ENCODE results near the gene BRD4.

BRD4 gene

GRCh38 chr19:15332311-15332996, at the start of gene BRD4:
BRD4 (minus strand) TSS chr19:15332539; CDS start chr19:15273099, 59,440 bp downstream.
- H3K4me1 ChIP-seq (ENCODE audit: control insufficient read depth in 5 of 5, insufficient read depth in 5 of 5, low read length in 5 of 5) = peaks cover 7 to 45% (median 41%) of the 10 kb centered on the region in 5 donors
- H3K9me3 ChIP-seq (ENCODE audit: control insufficient read depth in 5 of 5, low read length in 5 of 5) = no peaks in the 10 kb centered on the region
- H3K9ac ChIP-seq (ENCODE audit: low read length in 5 of 5) = peak within 1 kb of the TSS in 4 of 5 donors; percentile 77 to 98 (median 94)
- peak within 1 kb of the TSS; percentile 94 for H3K27ac ChIP-seq (ENCODE audit: low read depth, low read length)
- H3K27me3 ChIP-seq (ENCODE audit: control insufficient read depth in 5 of 5, insufficient read depth in 4 of 5, low read length in 5 of 5) = no peaks in the 10 kb centered on the region
- H3K4me3 ChIP-seq (ENCODE audit: low read depth in 1 of 5, low read length in 5 of 5) = peak within 1 kb of the TSS; percentile 86 to 94 (median 90)
- H3K36me3 ChIP-seq (ENCODE audit: control insufficient read depth in 5 of 5, insufficient read depth in 5 of 5, low read length in 5 of 5) = no peaks in the 10 kb centered on the region

GRCh38 chr19:15381864-15382263, 49.5 kb upstream of the BRD4 start:
- Histone ChIP-seq H3K4me3 (ENCODE audit: low read depth in 1 of 5, low read length in 5 of 5) (no peak overlapping the region), H3K9me3 (ENCODE audit: control insufficient read depth in 5 of 5, low read length in 5 of 5) (no peaks in the 10 kb centered on the region), H3K27me3 (ENCODE audit: control insufficient read depth in 5 of 5, insufficient read depth in 4 of 5, low read length in 5 of 5) (no peaks in the 10 kb centered on the region), H3K9ac (ENCODE audit: low read length in 5 of 5) (no peak overlapping the region), H3K36me3 (ENCODE audit: control insufficient read depth in 5 of 5, insufficient read depth in 5 of 5, low read length in 5 of 5) (peaks cover 0 to 6% (median 4%) of the 10 kb centered on the region in 5 donors), H3K27ac (ENCODE audit: low read depth, low read length) (no peak overlapping the region), H3K4me1 (ENCODE audit: control insufficient read depth in 5 of 5, insufficient read depth in 5 of 5, low read length in 5 of 5) (peaks cover 6 to 28% (median 25%) of the 10 kb centered on the region in 5 donors)

- no peak overlapping the region for H3K27ac ChIP-seq (ENCODE audit: low read depth, low read length)
- H3K27me3 ChIP-seq (ENCODE audit: control insufficient read depth in 5 of 5, insufficient read depth in 4 of 5, low read length in 5 of 5) = no peaks in the 10 kb centered on the region
- peaks cover 6 to 32% (median 29%) of the 10 kb centered on the region in 5 donors for H3K4me1 ChIP-seq (ENCODE audit: control insufficient read depth in 5 of 5, insufficient read depth in 5 of 5, low read length in 5 of 5)
- H3K9me3 ChIP-seq (ENCODE audit: control insufficient read depth in 5 of 5, low read length in 5 of 5) = no peaks in the 10 kb centered on the region
- H3K9ac ChIP-seq (ENCODE audit: low read length in 5 of 5) = no peak overlapping the region
- H3K4me3 ChIP-seq (ENCODE audit: low read depth in 1 of 5, low read length in 5 of 5) = no peak overlapping the region
- peaks cover 0 to 5% (median 3%) of the 10 kb centered on the region in 5 donors for H3K36me3 ChIP-seq (ENCODE audit: control insufficient read depth in 5 of 5, insufficient read depth in 5 of 5, low read length in 5 of 5)
Measured at GRCh38 chr19:15381429-15381828, 49.1 kb upstream of the BRD4 start.

GRCh38 chr19:15379999-15380647, 47.8 kb upstream of the BRD4 start:
- H3K27me3 ChIP-seq (ENCODE audit: control insufficient read depth in 5 of 5, insufficient read depth in 4 of 5, low read length in 5 of 5) = no peaks in the 10 kb centered on the region
- peaks cover 0 to 5% (median 0%) of the 10 kb centered on the region in 5 donors for H3K36me3 ChIP-seq (ENCODE audit: control insufficient read depth in 5 of 5, insufficient read depth in 5 of 5, low read length in 5 of 5)
- peak overlapping the region; percentile 76 for H3K27ac ChIP-seq (ENCODE audit: low read depth, low read length)
- H3K4me1 ChIP-seq (ENCODE audit: control insufficient read depth in 5 of 5, insufficient read depth in 5 of 5, low read length in 5 of 5) = peaks cover 8 to 36% (median 36%) of the 10 kb centered on the region in 5 donors
- H3K9me3 ChIP-seq (ENCODE audit: control insufficient read depth in 5 of 5, low read length in 5 of 5) = no peaks in the 10 kb centered on the region
- H3K4me3 ChIP-seq (ENCODE audit: low read depth in 1 of 5, low read length in 5 of 5) = peak overlapping the region; percentile 64 to 97 (median 82)
- peak overlapping the region in 4 of 5 donors; percentile 40 to 81 (median 72) for H3K9ac ChIP-seq (ENCODE audit: low read length in 5 of 5)

- Histone ChIP-seq H3K9me3 (ENCODE audit: control insufficient read depth in 5 of 5, low read length in 5 of 5) (no peaks in the 10 kb centered on the region), H3K36me3 (ENCODE audit: control insufficient read depth in 5 of 5, insufficient read depth in 5 of 5, low read length in 5 of 5) (peaks cover 0 to 5% (median 0%) of the 10 kb centered on the region in 5 donors), H3K27me3 (ENCODE audit: control insufficient read depth in 5 of 5, insufficient read depth in 4 of 5, low read length in 5 of 5) (no peaks in the 10 kb centered on the region), H3K4me3 (ENCODE audit: low read depth in 1 of 5, low read length in 5 of 5) (peak within 1 kb of the TSS; percentile 92 to 100 (median 97)), H3K9ac (ENCODE audit: low read length in 5 of 5) (peak within 1 kb of the TSS; percentile 92 to 99 (median 97)), H3K27ac (ENCODE audit: low read depth, low read length) (peak within 1 kb of the TSS; percentile 93), H3K4me1 (ENCODE audit: control insufficient read depth in 5 of 5, insufficient read depth in 5 of 5, low read length in 5 of 5) (peaks cover 14 to 44% (median 43%) of the 10 kb centered on the region in 5 donors)
Measured at GRCh38 chr19:15379083-15379998, 47.0 kb upstream of the BRD4 start, which contains the start of gene AKAP8. AKAP8 (minus strand) TSS chr19:15379787; CDS start chr19:15379731, 56 bp downstream.

- H3K4me1 ChIP-seq (ENCODE audit: control insufficient read depth in 5 of 5, insufficient read depth in 5 of 5, low read length in 5 of 5) = peaks cover 14 to 51% (median 50%) of the 10 kb centered on the region in 5 donors
- peak overlapping the region; percentile 92 to 99 (median 97) for H3K9ac ChIP-seq (ENCODE audit: low read length in 5 of 5)
- H3K27me3 ChIP-seq (ENCODE audit: control insufficient read depth in 5 of 5, insufficient read depth in 4 of 5, low read length in 5 of 5) = no peaks in the 10 kb centered on the region
- no peaks in the 10 kb centered on the region for H3K9me3 ChIP-seq (ENCODE audit: control insufficient read depth in 5 of 5, low read length in 5 of 5)
- H3K36me3 ChIP-seq (ENCODE audit: control insufficient read depth in 5 of 5, insufficient read depth in 5 of 5, low read length in 5 of 5) = peaks cover 0 to 9% (median 3%) of the 10 kb centered on the region in 5 donors
- peak overlapping the region; percentile 92 to 100 (median 97) for H3K4me3 ChIP-seq (ENCODE audit: low read depth in 1 of 5, low read length in 5 of 5)
- H3K27ac ChIP-seq (ENCODE audit: low read depth, low read length) = peak overlapping the region; percentile 93
Measured at GRCh38 chr19:15378534-15379082, 46.3 kb upstream of the BRD4 start.

- H3K27ac ChIP-seq (ENCODE audit: low read depth, low read length) = peak overlapping the region; percentile 46
- H3K36me3 ChIP-seq (ENCODE audit: control insufficient read depth in 5 of 5, insufficient read depth in 5 of 5, low read length in 5 of 5) = peaks cover 0 to 41% (median 35%) of the 10 kb centered on the region in 5 donors
- peak overlapping the region in 3 of 5 donors; percentile 19 to 49 (median 27) for H3K4me3 ChIP-seq (ENCODE audit: low read depth in 1 of 5, low read length in 5 of 5)
- peaks cover 16 to 63% (median 43%) of the 10 kb centered on the region in 5 donors for H3K4me1 ChIP-seq (ENCODE audit: control insufficient read depth in 5 of 5, insufficient read depth in 5 of 5, low read length in 5 of 5)
- H3K27me3 ChIP-seq (ENCODE audit: control insufficient read depth in 5 of 5, insufficient read depth in 4 of 5, low read length in 5 of 5) = no peaks in the 10 kb centered on the region
- no peaks in the 10 kb centered on the region for H3K9me3 ChIP-seq (ENCODE audit: control insufficient read depth in 5 of 5, low read length in 5 of 5)
- H3K9ac ChIP-seq (ENCODE audit: low read length in 5 of 5) = peak overlapping the region in 4 of 5 donors; percentile 2 to 48 (median 26)
Measured at GRCh38 chr19:15374796-15375440, 42.6 kb upstream of the BRD4 start.

GRCh38 chr19:15374105-15374651, 41.8 kb upstream of the BRD4 start:
- peak overlapping the region in 2 of 5 donors; percentile 19 to 49 for H3K4me3 ChIP-seq (ENCODE audit: low read depth in 1 of 5, low read length in 5 of 5)
- H3K27ac ChIP-seq (ENCODE audit: low read depth, low read length) = peak overlapping the region; percentile 46
- peak overlapping the region in 1 of 5 donors; percentile 48 for H3K9ac ChIP-seq (ENCODE audit: low read length in 5 of 5)
- H3K36me3 ChIP-seq (ENCODE audit: control insufficient read depth in 5 of 5, insufficient read depth in 5 of 5, low read length in 5 of 5) = peaks cover 0 to 48% (median 42%) of the 10 kb centered on the region in 5 donors
- H3K27me3 ChIP-seq (ENCODE audit: control insufficient read depth in 5 of 5, insufficient read depth in 4 of 5, low read length in 5 of 5) = no peaks in the 10 kb centered on the region
- peaks cover 16 to 63% (median 43%) of the 10 kb centered on the region in 5 donors for H3K4me1 ChIP-seq (ENCODE audit: control insufficient read depth in 5 of 5, insufficient read depth in 5 of 5, low read length in 5 of 5)
- no peaks in the 10 kb centered on the region for H3K9me3 ChIP-seq (ENCODE audit: control insufficient read depth in 5 of 5, low read length in 5 of 5)

All from subcutaneous abdominal adipose tissue (tissue), 5 donors.